GM21423 (cell line): ENCODE data around the gene TSPYL4.
"Not testable (repeated sequence)": the region's sequence is repeated elsewhere in the genome, so short reads cannot be mapped to it uniquely, and the experiment has no call there.

Experiments
- ATAC-seq: cut with Tn5 transposase; IDR thresholded peaks from one replicate; pipeline ENCODE4 v1.9.1; 2021; ENCODE audit warnings: mild to moderate bottlenecking, moderate library complexity; ENCODE audit not compliant: unreplicated experiment

Gene TSPYL4

DNA sequence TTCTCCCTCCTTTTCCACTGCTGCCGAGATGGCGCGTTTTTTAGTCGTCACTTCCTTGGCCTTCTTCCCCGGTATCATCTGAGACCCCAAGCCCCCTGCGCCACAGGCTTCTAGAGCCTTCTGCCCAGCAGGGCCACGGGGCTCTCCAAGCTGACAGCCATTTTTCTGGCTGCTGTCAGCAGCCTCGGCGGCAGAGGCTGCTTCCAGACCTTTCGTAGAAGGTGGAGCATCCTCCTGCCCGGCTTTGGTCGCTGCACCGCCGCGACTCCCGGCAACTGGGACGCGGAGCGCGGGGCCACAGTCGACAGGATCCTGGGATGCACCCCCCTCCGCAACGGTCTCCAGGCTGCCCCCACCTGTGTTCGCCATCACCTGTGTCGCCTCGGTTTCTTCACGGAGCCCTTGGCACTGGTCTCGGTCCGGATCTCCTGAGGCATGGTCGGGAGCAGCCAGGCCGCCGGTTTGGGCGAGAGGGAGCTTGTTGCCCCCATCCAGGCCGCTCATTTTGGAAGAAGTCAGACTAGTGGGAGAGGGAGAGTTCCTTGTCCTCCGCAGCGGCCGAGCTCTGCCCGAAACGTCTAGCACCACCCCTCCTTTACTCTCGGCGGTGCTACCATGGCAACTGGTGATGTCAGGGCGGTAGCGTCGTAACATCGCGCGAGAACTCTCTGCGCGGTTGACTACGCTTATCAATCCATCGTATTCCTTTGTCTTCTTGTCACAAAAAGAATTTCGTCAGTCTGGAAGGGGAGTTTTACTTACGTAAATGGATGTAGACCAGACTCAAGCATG lies at the start of gene TSPYL4:
TSS of gene TSPYL4 (minus strand) at position 571 of the 792 bp plus-strand sequence. CDS start at position 504, 67 bp downstream.
- peak; percentile 99 for ATAC-seq

DNA sequence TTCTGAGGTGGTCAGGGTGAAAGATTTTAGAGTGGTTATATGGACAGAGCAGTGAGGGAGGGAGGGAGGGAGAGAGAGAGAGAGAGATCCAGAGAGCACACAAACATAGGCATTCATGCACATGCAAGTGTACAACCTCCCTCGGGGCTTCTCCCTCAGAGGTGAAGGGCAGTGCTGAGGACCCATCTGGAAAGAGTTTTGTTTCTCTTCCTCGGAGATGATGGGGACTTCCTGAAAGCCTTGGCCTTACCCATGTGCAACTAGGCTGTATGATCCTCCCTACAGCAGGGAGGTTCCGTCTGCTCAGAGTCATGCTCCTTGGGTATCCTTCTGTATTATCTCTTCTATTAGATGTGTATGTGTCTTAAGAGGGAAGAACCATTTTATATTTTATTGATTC lies 47.2 kb upstream of the TSPYL4 start:
- no peak for ATAC-seq

DNA sequence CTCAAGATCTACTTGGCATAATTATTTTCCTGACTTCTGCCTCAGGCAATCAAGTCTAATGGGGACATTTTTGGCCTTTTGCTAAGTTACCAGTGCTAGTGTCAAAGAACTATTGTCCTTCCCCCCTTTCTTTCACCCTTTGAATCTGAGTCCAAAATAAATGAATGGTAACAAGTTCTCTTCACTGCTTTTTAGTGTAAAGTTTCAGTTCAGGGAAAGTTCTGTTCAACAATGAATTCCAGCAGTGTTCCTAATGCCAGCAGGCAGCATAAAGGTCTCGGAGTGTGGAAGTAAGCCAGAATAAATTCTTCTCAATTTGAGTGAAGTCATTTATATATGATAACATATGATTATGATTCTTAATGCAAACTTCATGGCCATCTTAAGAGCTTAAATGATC lies 46.7 kb upstream of the TSPYL4 start:
- no peak for ATAC-seq

DNA sequence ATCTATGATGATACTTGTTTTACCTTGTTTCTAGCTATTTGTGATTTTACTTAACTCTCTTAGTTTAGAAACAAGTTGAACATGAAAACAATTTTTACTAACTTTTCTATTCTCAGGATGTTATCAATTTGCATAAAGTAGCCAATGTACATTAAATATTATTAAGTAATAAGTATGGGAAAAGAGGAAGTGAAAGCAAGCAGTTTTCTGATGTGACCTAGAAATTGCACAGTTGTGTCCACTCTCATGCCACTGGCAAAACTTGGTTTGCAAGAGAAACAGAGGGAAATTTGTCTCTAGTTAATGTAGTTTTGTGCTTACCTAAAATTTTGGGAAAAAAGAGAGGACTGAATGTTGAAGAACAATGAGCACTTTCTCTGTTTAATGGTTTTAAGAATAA lies 45.1 kb upstream of the TSPYL4 start:
- peak; percentile 80 for ATAC-seq

DNA sequence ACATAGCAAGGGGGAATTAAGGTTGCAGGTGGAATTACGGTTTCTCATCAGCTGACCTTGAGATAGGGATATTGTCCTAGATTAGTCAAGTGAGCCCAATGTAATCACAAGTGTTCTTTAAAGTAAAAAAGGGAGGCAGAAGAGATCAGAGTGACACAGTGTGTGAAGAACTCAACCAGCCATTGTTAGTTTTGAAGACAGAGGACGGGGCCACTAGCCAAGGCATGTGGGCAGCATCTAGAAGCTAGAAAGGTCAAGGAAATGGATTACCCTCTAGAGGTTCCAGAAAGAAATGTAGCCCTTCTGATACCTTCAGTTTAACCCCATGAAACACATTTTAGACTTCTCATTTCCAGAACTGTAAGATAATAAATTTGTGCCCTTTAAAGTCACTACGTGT lies 44.4 kb upstream of the TSPYL4 start:
- ATAC-seq, result no peak

DNA sequence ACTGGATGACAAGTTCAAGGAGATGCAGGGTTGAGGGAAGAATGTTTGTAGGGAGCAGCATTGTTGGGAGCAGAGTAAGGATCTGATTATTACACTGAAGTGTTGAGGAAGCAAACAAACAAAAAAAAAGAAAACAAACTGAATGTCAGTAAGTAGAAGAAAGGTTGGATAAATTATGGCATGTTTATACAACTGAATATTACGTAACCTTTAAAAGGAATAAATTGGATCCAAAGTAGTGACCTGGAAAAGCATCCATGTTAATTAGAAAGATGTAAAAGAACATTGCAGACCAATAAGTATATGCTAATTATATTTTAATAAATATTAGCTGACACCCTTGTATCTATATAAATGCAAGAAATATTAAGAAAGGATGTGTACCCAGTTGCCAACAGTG lies 38.7 kb upstream of the TSPYL4 start:
- no peak for ATAC-seq

DNA sequence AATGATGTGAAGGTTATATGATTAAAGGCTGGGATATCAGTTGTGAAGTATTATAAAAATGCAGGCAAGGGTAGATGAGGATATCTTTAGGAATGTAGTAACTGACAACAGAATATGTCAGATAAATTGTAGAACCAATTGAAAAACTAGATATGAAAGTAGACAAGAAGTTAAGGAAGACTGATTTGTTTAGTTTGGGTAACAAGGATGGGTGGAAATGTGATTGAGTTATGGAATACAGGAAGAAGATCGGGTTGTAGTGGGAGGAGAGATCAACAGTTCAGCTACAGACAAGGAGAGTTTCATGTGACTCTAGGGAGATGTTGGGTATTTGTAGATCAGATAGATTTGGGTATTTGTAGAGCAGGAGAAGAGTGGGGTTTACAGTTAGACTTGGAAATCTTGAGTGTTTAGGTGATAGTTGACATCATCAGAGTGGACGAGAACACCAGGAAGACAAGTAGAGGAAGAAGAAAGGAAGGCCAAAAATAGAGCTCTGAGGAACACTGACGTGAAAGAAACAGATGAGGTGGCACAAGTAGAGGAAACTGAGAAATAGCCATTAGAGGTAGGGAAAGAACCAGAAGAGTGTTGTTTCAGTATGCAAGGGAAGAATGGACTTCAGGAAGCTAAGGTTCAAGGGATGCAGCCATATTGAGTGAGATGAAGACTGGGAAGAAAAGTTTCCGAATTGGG lies 38.0 kb upstream of the TSPYL4 start:
- ATAC-seq, result no peak

DNA sequence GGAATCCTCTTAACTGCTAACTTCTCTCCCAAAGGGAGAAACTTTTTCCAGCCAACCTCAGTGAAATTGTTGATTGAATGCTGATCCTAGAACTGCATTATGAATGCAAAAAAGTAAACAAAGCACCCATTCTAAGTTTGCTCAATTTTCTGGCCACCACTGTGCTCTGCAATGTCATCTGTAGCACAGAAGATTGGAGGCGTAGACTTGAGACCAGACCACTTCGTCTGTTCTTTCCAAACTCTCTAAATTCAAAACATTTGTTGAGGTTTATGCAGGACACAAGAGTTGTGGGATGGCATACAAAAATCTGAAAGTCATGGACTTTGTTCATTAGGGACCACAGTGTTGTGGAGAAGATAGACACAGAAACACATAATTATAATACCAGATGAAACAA lies 36.9 kb upstream of the TSPYL4 start:
- ATAC-seq, result no peak

DNA sequence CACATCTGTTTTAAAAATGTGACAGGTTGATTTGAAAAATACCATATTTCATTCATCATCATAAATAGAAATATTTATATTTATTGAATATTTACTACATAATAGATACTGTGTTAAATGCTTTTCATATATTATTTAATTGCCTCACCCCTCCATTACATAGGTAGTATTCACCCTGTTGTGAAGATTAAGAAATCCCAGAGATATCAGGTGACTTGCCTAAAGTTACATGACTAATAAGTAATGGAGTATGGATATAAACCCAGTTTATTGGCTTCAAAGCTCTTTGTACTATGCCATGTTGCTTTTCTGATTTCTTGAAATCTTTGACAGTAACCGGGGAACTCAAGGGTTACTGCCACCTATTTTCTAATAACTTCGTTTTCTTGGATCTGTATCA lies 36.0 kb upstream of the TSPYL4 start:
- no peak for ATAC-seq

DNA sequence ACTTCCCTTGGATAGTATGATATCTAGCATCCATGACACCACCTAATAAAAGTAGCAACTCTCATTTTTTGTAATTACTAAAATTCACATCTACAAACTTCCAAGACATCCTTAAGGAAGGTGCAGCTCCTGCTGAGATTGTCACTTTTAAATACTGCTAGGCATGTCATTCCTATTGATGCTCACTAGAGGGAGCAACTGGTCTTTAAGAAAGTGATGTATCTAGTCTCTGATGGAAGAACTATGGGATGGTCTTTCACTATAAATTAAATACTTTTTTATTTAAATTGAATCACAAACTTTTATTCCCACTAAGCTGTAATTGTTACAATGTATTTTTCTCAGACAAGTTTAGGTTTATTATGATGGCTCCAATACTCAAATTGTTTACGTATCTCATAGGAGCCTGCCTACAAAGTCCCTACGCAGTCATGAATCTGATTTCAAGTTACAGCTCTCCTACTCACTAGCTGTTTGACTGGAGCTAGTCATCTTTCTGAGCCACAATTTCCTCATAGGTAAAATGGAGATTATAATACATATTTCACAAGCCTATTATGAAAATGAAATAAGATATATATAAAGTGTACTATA lies 33.9 kb upstream of the TSPYL4 start:
- ATAC-seq, result peak; percentile 74

DNA sequence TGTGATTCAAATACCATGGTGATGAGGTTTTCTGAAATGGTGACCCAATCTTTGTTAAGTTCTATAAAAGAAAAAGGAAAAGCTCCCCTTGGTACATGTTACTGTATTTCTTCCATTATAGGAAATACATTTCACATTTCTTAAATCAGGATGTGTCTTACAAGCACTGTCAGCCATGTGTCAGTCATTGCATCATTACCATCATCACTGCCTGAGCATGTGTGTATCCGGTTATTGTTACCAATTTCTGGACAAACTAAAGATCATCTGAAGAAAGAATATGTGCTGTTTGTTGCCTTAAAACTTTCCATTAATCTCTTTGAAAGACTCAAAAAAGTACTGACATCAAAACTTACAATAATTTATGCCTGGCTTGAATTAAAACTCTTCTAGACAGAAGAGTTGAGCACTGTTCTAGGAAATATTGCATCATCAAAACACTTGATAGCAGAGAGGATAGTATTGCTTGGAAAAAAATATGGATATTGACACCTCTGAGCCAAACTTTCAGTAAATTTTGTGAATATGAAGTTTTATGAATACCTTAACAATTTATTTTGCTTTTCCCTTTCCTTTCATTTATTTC lies 33.0 kb upstream of the TSPYL4 start:
- ATAC-seq, result no peak

DNA sequence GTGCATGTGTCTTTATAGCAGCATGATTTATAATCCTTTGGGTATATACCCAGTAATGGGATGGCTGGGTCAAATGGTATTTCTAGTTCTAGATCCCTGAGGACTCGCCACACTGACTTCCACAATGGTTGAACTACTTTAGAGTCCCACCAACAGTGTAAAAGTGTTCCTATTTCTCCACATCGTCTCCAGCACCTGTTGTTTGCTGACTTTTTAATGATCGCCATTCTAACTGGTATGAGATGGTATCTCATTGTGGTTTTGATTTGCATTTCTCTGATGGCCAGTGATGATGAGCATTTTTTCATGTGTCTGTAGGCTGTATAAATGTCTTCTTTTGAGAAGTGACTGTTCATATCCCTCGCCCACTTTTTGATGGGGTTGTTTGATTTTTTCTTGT lies 31.1 kb upstream of the TSPYL4 start:
- ATAC-seq, result not testable (repeated sequence)

DNA sequence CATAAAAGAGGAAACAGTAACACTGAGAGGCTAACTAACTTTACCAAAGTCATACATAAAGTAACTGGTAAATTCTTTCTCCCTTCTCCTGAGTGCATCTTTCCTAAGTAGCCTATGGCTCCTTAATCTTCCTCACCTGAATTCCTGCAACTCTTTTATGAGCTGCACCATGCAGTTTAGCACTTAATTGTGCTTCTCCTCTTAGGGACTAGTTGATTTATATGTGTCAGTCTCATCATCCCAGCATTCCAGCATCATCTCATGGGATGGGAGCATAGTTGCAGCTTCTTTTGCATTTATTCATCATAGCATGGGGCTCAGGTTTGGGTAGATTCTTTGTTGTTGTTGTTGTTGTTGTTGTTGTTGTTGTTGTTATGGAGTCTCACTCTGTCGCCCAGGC lies 29.3 kb upstream of the TSPYL4 start:
- no peak for ATAC-seq

DNA sequence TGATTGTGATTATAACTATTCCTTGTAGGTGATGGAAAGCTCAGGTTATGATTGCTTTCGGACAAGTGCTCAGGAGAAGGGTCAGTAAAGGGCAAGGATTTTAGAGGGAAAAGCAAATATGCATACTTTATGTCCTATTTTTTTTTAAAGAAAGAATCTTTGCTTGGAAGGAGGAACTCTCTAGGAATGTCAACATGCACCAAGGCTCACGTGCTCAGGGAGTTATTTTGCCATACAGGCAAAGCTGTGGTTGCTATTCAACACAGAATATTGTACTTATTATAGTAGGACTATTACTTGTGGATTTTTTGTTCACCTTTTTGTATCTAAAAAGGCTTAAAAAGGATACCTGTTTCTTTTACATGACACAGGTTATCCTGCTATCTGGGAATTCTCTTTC lies 28.8 kb upstream of the TSPYL4 start:
- ATAC-seq, result no peak

DNA sequence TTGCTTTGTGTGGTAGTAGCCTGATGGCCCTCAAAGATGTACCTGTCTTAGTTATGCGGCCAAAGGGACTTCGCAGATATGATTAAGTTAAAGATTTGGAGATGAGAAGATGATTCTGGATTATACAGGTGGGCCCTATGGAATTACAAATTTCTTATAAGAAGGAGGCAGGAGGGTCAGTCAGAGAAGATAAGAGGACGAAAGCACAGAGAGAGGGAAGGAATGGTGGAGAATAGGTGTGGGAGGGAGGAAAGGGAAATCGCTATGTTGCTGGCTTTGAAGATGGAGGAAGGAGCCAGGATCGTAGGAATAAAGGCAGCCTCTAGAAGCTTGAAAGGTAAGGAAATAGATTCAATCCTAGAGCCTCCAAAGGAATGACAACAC lies 27.1 kb upstream of the TSPYL4 start:
- no peak for ATAC-seq

DNA sequence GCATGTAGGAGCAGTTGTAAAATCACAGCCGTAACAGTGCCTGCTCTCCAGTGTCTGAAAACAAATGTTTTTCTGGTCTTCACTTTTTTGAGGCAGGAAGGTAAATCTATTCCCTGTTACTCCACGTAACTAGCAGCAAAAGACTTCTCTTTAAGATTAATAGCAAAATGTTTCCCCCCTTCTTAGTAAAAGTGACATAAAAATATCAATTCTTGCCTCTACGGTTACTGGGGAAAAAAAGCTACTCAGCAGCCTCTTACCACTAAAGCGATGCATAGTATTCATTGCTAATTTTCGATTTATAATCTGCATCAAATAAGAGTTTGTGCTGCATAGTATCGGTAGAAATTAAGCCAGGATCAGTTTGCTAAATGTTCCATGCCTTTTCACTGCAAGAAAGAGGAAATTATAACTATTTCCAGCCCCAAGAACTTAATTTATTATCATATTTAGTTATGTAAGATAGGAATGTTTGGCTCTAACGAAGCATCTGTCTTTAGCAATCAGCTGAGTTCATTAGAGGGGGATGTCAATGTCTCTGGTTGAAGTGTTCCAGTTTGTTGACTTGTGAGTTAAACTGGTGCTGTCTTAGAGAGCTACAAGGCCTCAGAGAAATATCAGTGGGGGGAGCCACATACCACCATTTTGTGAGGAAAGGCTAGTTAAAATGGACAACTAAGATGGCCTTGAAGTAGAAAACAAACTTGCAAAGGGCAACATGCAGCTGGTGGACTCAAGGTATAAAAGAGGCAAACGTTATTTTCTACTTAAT lies 26.5 kb upstream of the TSPYL4 start:
- no peak for ATAC-seq

DNA sequence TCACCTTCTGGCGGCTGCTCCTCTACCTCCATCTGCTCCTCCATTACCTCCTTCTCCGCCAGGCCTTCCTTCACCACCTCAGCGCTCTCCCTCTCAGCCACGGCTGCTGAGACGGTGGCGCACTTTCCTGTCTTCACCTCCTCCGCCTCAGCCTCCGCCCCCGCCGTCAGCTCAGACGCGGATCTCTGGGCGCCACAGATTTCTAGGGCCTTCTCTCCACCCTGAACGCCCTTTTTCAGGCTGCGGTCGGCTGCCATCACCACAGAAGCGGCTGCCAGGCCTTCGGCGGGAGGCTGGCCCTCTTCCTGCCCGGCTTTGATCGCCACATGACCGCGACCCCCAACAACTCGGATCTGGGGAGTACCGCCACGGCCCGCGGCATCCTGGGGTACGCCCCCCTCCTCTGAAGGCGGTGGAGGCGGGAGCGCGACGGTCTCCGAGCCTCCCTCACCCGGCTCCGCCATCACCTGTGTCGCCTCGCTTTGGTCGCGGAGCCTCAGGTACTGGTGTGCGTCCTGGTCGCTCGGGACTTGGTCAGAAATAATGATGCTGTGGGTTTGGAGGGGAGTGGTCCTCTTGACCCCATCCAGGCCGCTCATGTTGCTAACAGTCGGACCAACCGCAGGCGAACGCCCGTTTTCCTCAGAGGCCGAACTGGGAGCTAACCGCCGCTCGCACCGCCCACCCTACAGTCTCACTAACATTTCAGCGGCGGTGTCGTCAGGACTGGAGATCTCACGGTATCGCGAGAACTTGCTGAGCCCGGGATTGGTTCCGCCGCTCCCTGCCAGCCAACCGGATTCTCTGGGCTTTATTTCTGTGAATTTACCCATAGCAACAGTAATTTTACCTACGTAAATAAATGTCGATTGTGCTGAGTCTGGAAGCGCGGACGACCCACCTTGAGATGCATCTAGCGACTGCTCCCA lies 25.6 kb upstream of the TSPYL4 start, which contains the start of gene TSPYL1:
TSS of gene TSPYL1 (minus strand) at position 699 of the 929 bp plus-strand sequence. CDS start at position 599, 100 bp downstream.
- peak; percentile 96 for ATAC-seq

DNA sequence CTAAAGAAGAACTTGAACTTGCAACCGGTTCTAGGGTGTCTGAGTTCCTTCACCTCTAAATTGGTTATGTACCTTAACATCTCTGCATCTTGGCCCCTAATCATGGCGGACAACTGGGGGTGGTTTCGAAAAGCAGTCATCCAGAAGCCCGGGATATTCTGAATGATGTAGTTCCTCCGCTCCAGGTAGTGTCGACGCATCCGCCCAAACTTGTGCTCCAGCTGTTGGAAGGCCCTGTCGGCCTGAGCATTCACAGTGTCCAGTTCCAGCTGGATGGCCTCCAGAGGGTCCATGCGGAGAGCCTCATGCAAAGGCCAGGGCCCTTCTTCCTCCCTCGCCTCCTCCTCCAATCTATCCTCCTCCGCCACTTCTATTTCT lies 25.0 kb upstream of the TSPYL4 start:
- peak; percentile 2 for ATAC-seq

DNA sequence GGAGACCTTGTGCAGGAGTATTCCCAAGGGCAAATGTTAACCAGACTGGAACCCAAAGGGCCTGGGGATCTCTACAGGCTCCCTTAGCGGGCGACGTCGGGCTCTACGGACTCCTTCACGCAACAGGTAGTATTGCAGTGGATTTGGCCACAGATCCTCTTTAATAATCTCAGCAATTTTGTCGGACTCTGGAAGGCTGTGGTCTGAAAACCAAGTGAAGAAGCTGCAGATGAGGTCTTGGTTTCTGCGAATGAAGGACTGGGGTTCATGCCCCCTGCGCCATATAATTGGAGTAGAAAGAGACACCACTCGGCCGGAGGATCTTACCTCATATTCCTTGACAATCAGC lies 24.6 kb upstream of the TSPYL4 start:
- no peak for ATAC-seq

DNA sequence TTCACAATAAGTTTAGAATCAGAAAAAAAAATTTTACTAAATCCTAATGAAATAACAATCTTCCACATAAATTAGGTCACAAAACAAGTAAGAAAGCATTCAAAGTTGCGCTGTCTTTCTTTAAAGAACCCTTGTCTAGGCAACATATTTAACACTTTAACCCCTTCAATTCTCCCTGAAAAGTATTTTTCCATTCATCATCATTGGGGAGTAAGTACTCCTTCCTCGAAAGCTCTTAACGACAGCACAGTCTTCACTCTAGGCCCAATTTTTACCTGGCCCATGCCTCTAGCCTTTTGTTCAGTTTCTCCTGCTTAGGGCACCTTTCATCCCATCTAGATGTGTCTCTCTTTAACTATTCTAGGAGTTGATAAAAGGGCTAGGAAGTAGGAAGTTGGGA lies 23.2 kb upstream of the TSPYL4 start:
- no peak for ATAC-seq
